Urinary bladder (tissue), 4 donors: Measurements from ENCODE around the gene MCEE. TPM values are rescaled to one million over a fixed set of nuclear protein-coding genes. Genes with fewer than 3 reads are reported as not detected.
"Not testable (repeated sequence)": the region's sequence is repeated elsewhere in the genome, so short reads cannot be mapped to it uniquely, and the experiment has no call there.

Experiments
- DNase-seq: peaks from one replicate; pipeline ENCODE4 v3.0.0-alpha.2; 2015; ENCODE audit errors: extremely low spot score
- H3K27ac ChIP-seq: one replicate; pipeline ENCODE4 v1.5.1; 2013; ENCODE audit warnings: low read depth, mild to moderate bottlenecking, moderate library complexity
- H3K36me3 ChIP-seq: one replicate; pipeline ENCODE4 v1.6.1; 2013; ENCODE audit warnings: mild to moderate bottlenecking, moderate library complexity; ENCODE audit not compliant: insufficient read depth
- H3K4me1 ChIP-seq: one replicate; pipeline ENCODE4 v1.6.1; 2013; ENCODE audit warnings: mild to moderate bottlenecking, moderate library complexity; ENCODE audit not compliant: insufficient read depth
- H3K4me3 ChIP-seq: one replicate; pipeline ENCODE4 v1.5.1; 2013; ENCODE audit warnings: low read depth, low read length
- WGBS: extraction: QIAGEN DNeasy Blood & Tissue Kit; methylation state at CpG from one replicate; pipeline ENCODE4 v1.1.7; 2013; 5-methylcytosine and 5-hydroxymethylcytosine counted together
- polyA plus RNA-seq: library from polyadenylated mRNA; stranded (reverse); fragments of 200-250 nt; gene quantifications from one replicate; pipeline ENCODE4 v1.2.3, GENCODE V29; 2013
- total RNA-seq: library from RNA; depleted of rRNA; stranded (reverse); fragments of >200 nt; gene quantifications from one replicate; pipeline ENCODE4 v1.2.3, GENCODE V29; 2014
- donor health status: healthy with polysubstance abuse.
- donor health status: healthy.

The MCEE gene
- total and polyA plus RNA-seq, 2 donors, result 20.9 to 56.2 TPM

- not testable (repeated sequence) for H3K27ac ChIP-seq, H3K4me1 ChIP-seq, H3K4me3 ChIP-seq, H3K36me3 ChIP-seq, DNase-seq
- WGBS, result no CpG with 5 or more reads among the region's 3 CpGs
Measured at GRCh38 chr2:71083297-71083696, 46.7 kb downstream of the MCEE start.

- peaks cover under 1% of the 10 kb centered on the region for H3K36me3 ChIP-seq
- H3K4me1 ChIP-seq, result no peaks in the 10 kb centered on the region
- DNase-seq, result no peak
- H3K4me3 ChIP-seq, result no peak overlapping the region
- 80% methylated on average over 5 of the region's 5 CpGs for WGBS
- no peak overlapping the region for H3K27ac ChIP-seq
Measured at GRCh38 chr2:71082402-71083252, 47.4 kb downstream of the MCEE start.

- no peak overlapping the region for H3K27ac ChIP-seq
- H3K36me3 ChIP-seq, result peaks cover 5% of the 10 kb centered on the region
- H3K4me3 ChIP-seq, result no peak overlapping the region
- no peak for DNase-seq
- WGBS, result 92% methylated on average over 3 of the region's 3 CpGs
- no peaks in the 10 kb centered on the region for H3K4me1 ChIP-seq
Measured at GRCh38 chr2:71078624-71079023, 51.4 kb downstream of the MCEE start.

- no peak overlapping the region for H3K4me3 ChIP-seq
- 95% methylated on average over 2 of the region's 2 CpGs for WGBS
- no peak for DNase-seq
- peaks cover 5% of the 10 kb centered on the region for H3K36me3 ChIP-seq
- no peak overlapping the region for H3K27ac ChIP-seq
- no peaks in the 10 kb centered on the region for H3K4me1 ChIP-seq
Measured at GRCh38 chr2:71074893-71075395, 55.1 kb downstream of the MCEE start.

- H3K4me1 ChIP-seq, result no peaks in the 10 kb centered on the region
- no peak overlapping the region for H3K4me3 ChIP-seq
- no peak for DNase-seq
- peaks cover 5% of the 10 kb centered on the region for H3K36me3 ChIP-seq
- no peak overlapping the region for H3K27ac ChIP-seq
- WGBS, result 97% methylated on average over 8 of the region's 8 CpGs
Measured at GRCh38 chr2:71073475-71073874, 56.6 kb downstream of the MCEE start.

GRCh38 chr2:71072492-71072891 is 57.5 kb downstream of the MCEE start:
- H3K4me3 ChIP-seq, result no peak overlapping the region
- no peak overlapping the region for H3K27ac ChIP-seq
- no peak for DNase-seq
- H3K36me3 ChIP-seq, result peaks cover 3% of the 10 kb centered on the region
- no peaks in the 10 kb centered on the region for H3K4me1 ChIP-seq
- 97% methylated on average over 4 of the region's 4 CpGs for WGBS

GRCh38 chr2:71071681-71072398 is 58.2 kb downstream of the MCEE start:
- Histone ChIP-seq H3K4me1 (no peaks in the 10 kb centered on the region), H3K4me3 (no peak overlapping the region), H3K36me3 (peaks cover 2% of the 10 kb centered on the region), H3K27ac (no peak overlapping the region)
- no peak for DNase-seq
- 72% methylated on average over 14 of the region's 14 CpGs for WGBS

GRCh38 chr2:71070294-71071093 is 59.5 kb downstream of the MCEE start:
- 43% methylated on average over 10 of the region's 10 CpGs for WGBS
- Histone ChIP-seq H3K27ac (no peak overlapping the region), H3K36me3 (peaks cover 2% of the 10 kb centered on the region), H3K4me3 (no peak overlapping the region), H3K4me1 (no peaks in the 10 kb centered on the region)
- DNase-seq, result no peak

GRCh38 chr2:71069376-71069775 is 60.7 kb downstream of the MCEE start:
- DNase-seq, result no peak
- WGBS, result 44% methylated on average over 5 of the region's 5 CpGs
- peaks cover 2% of the 10 kb centered on the region for H3K36me3 ChIP-seq
- H3K27ac ChIP-seq, result no peak overlapping the region
- no peaks in the 10 kb centered on the region for H3K4me1 ChIP-seq
- H3K4me3 ChIP-seq, result peak overlapping the region; percentile 55

GRCh38 chr2:71068218-71069035 is 61.6 kb downstream of the MCEE start, which contains the start of gene NAGK:
NAGK (plus strand) TSS chr2:71068648; CDS start chr2:71068684, 36 bp downstream.
- under 1% methylated on average over 66 of the region's 66 CpGs for WGBS
- H3K36me3 ChIP-seq, result no peaks in the 10 kb centered on the region
- peak within 1 kb of the TSS; percentile 55 for H3K4me3 ChIP-seq
- DNase-seq, result peak; percentile 92
- H3K4me1 ChIP-seq, result no peaks in the 10 kb centered on the region
- H3K27ac ChIP-seq, result peak within 1 kb of the TSS; percentile 94

GRCh38 chr2:71067567-71068217 is 62.3 kb downstream of the MCEE start:
- 5% methylated on average over 26 of the region's 26 CpGs for WGBS
- H3K27ac ChIP-seq, result peak overlapping the region; percentile 94
- DNase-seq, result no peak
- no peaks in the 10 kb centered on the region for H3K4me1 ChIP-seq
- H3K4me3 ChIP-seq, result peak overlapping the region; percentile 55
- H3K36me3 ChIP-seq, result no peaks in the 10 kb centered on the region

GRCh38 chr2:71066856-71067255 is 63.2 kb downstream of the MCEE start:
- WGBS, result 85% methylated on average over 3 of the region's 3 CpGs
- DNase-seq, result no peak
- Histone ChIP-seq H3K4me3 (no peak overlapping the region), H3K4me1 (no peaks in the 10 kb centered on the region), H3K36me3 (no peaks in the 10 kb centered on the region), H3K27ac (no peak overlapping the region)
